HEK293 (cell line): ENCODE results near the gene C1GALT1C1.

Source experiments
- CTCF ChIA-PET: fragments of 350-600 bp; formaldehyde crosslinking; extraction: SDS; loops from one replicate; lab custom pipeline; 2021; ENCODE audit warnings: antibody characterized with exemption; lab: Yijun Ruan, JAX
- POLR2A ChIA-PET: fragments of 300-600 bp; formaldehyde crosslinking; extraction: SDS; loops from one replicate; lab custom pipeline; 2020; ENCODE audit warnings: antibody characterized with exemption, inconsistent platforms; lab: Yijun Ruan, JAX
- H3K27ac ChIP-seq: fragments of 200-500 bp; sonication (Bioruptor generic); 2 replicates; pipeline ENCODE4 v1.5.1; 2014; ENCODE audit warnings: low read depth, low read length, control low read depth, inconsistent platforms; ENCODE audit errors: extremely low read depth
- H3K36me3 ChIP-seq, 2 experiments: fragments of 200-500 bp in 1 of 2; sonication (Bioruptor generic) in 1 of 2; 1 replicate in 1 of 2; 2 replicates in 1 of 2; pipeline ENCODE4 v1.5.1; 2014 to 2017; ENCODE audit warnings: inconsistent platforms in 2 of 2, low read length in 2 of 2; ENCODE audit not compliant: control insufficient read depth in 2 of 2, insufficient read depth in 1 of 2
- H3K4me1 ChIP-seq: fragments of 200-500 bp; sonication (Bioruptor generic); 2 replicates; pipeline ENCODE4 v1.5.1; 2014; ENCODE audit warnings: mild to moderate bottlenecking, low read length, inconsistent platforms; ENCODE audit not compliant: control insufficient read depth, insufficient read depth
- H3K4me3 ChIP-seq: 2 replicates; pipeline ENCODE4 v1.5.1; 2011; ENCODE audit warnings: low read depth, mild to moderate bottlenecking, control low read depth, low read length, moderate library complexity
- H3K9me3 ChIP-seq: fragments of 200-500 bp; sonication (Bioruptor generic); 2 replicates; pipeline ENCODE4 v1.5.1; 2014; ENCODE audit warnings: low read depth, low read length, inconsistent platforms; ENCODE audit not compliant: control insufficient read depth, insufficient read depth
- HOXC10 ChIP-seq: sonication (generic); formaldehyde crosslinking; IDR thresholded peaks from 2 replicates; pipeline ENCODE4 v1.8.1; 2023; ENCODE audit warnings: mild to moderate bottlenecking, missing genetic modification reagents
- MEIS1 ChIP-seq: sonication (generic); formaldehyde crosslinking; IDR thresholded peaks from 2 replicates; pipeline ENCODE4 v1.8.1; 2022; ENCODE audit warnings: missing genetic modification reagents, mild to moderate bottlenecking, borderline replicate concordance
- ZBTB17 ChIP-seq: fragments of 450-650 bp; formaldehyde crosslinking; IDR thresholded peaks from 2 replicates; pipeline ENCODE4 v1.5.1; 2016; ENCODE audit warnings: missing biosample characterization, missing genetic modification characterization
- ZFHX2 ChIP-seq: fragments of 450-650 bp; formaldehyde crosslinking; conservative IDR thresholded peaks from 2 replicates; pipeline ENCODE4 v1.5.1; 2016; ENCODE audit warnings: missing biosample characterization, missing genetic modification characterization
- ZFP41 ChIP-seq: fragments of 450-650 bp; formaldehyde crosslinking; IDR thresholded peaks from 2 replicates; pipeline ENCODE4 v1.5.1; 2016; ENCODE audit warnings: missing biosample characterization, missing genetic modification characterization, borderline replicate concordance
- ZFP69B ChIP-seq: fragments of 450-650 bp; formaldehyde crosslinking; IDR thresholded peaks from 2 replicates; pipeline ENCODE4 v1.5.1; 2016; ENCODE audit warnings: missing biosample characterization, missing genetic modification characterization
- ZIC2 ChIP-seq: fragments of 450-650 bp; formaldehyde crosslinking; IDR thresholded peaks from 2 replicates; pipeline ENCODE4 v1.5.1; 2016; ENCODE audit warnings: missing biosample characterization, missing genetic modification characterization
- ZNF112 ChIP-seq: fragments of 450-650 bp; formaldehyde crosslinking; IDR thresholded peaks from 2 replicates; pipeline ENCODE4 v1.5.0; 2017; ENCODE audit warnings: missing biosample characterization, missing genetic modification characterization
- ZNF169 ChIP-seq: fragments of 450-650 bp; formaldehyde crosslinking; IDR thresholded peaks from 2 replicates; pipeline ENCODE4 v1.5.1; 2016; ENCODE audit warnings: missing biosample characterization, missing genetic modification characterization
- ZNF239 ChIP-seq: fragments of 450-650 bp; formaldehyde crosslinking; IDR thresholded peaks from 2 replicates; pipeline ENCODE4 v1.5.1; 2016; ENCODE audit warnings: missing biosample characterization, missing genetic modification characterization
- ZNF394 ChIP-seq: fragments of 450-650 bp; formaldehyde crosslinking; IDR thresholded peaks from 2 replicates; pipeline ENCODE4 v1.5.1; 2016; ENCODE audit warnings: missing biosample characterization, missing genetic modification characterization, mild to moderate bottlenecking, moderate library complexity, borderline replicate concordance
- ZNF624 ChIP-seq: fragments of 450-650 bp; formaldehyde crosslinking; IDR thresholded peaks from 2 replicates; pipeline ENCODE4 v1.5.1; 2017; ENCODE audit warnings: missing biosample characterization, missing genetic modification characterization
- ZNF626 ChIP-seq: fragments of 450-650 bp; sonication (Bioruptor Pico); formaldehyde crosslinking; IDR thresholded peaks from 2 replicates; pipeline ENCODE4 v1.5.1; 2018; ENCODE audit warnings: missing biosample characterization, missing genetic modification characterization, inconsistent platforms
- ZNF747 ChIP-seq: fragments of 450-650 bp; formaldehyde crosslinking; IDR thresholded peaks from 2 replicates; pipeline ENCODE4 v1.5.1; 2016; ENCODE audit warnings: missing biosample characterization, missing genetic modification characterization
- ZNF776 ChIP-seq: fragments of 450-650 bp; formaldehyde crosslinking; IDR thresholded peaks from 2 replicates; pipeline ENCODE4 v1.5.0; 2017; ENCODE audit warnings: missing biosample characterization, missing genetic modification characterization, borderline replicate concordance
- ZNF777 ChIP-seq: fragments of 450-650 bp; formaldehyde crosslinking; IDR thresholded peaks from 2 replicates; pipeline ENCODE4 v1.5.1; 2017; ENCODE audit warnings: missing biosample characterization, missing genetic modification characterization, borderline replicate concordance
- ZNF785 ChIP-seq: fragments of 450-650 bp; formaldehyde crosslinking; IDR thresholded peaks from 2 replicates; pipeline ENCODE4 v1.5.1; 2016; ENCODE audit warnings: missing biosample characterization, missing genetic modification characterization
- ZNF843 ChIP-seq: fragments of 450-650 bp; formaldehyde crosslinking; IDR thresholded peaks from 2 replicates; pipeline ENCODE4 v1.5.1; 2016; ENCODE audit warnings: missing biosample characterization, missing genetic modification characterization
- ZXDB ChIP-seq: fragments of 450-650 bp; formaldehyde crosslinking; IDR thresholded peaks from 2 replicates; pipeline ENCODE4 v1.5.1; 2016; ENCODE audit warnings: missing biosample characterization, missing genetic modification characterization
- TF ChIP-seq, protein P1 (sequence below): fragments of 450-650 bp; formaldehyde crosslinking; IDR thresholded peaks from 2 replicates; pipeline ENCODE4 v1.5.1; 2016; ENCODE audit warnings: missing biosample characterization, missing genetic modification characterization
- TF ChIP-seq, protein P2 (sequence below): fragments of 450-650 bp; formaldehyde crosslinking; IDR thresholded peaks from 2 replicates; pipeline ENCODE4 v1.5.1; 2016; ENCODE audit warnings: missing biosample characterization, missing genetic modification characterization
- TF ChIP-seq, protein P3 (sequence below): fragments of 450-650 bp; formaldehyde crosslinking; IDR thresholded peaks from 2 replicates; pipeline ENCODE4 v1.5.1; 2016; ENCODE audit warnings: missing biosample characterization, missing genetic modification characterization
- TF ChIP-seq, protein P4 (sequence below): fragments of 450-650 bp; formaldehyde crosslinking; IDR thresholded peaks from 2 replicates; pipeline ENCODE4 v1.5.1; 2016; ENCODE audit warnings: missing biosample characterization, missing genetic modification characterization
- TF ChIP-seq, protein P5 (sequence below): fragments of 450-650 bp; IDR thresholded peaks from 2 replicates; pipeline ENCODE4 v1.5.1; 2018; ENCODE audit warnings: missing biosample characterization, missing genetic modification characterization

C1GALT1C1 gene

DNA sequence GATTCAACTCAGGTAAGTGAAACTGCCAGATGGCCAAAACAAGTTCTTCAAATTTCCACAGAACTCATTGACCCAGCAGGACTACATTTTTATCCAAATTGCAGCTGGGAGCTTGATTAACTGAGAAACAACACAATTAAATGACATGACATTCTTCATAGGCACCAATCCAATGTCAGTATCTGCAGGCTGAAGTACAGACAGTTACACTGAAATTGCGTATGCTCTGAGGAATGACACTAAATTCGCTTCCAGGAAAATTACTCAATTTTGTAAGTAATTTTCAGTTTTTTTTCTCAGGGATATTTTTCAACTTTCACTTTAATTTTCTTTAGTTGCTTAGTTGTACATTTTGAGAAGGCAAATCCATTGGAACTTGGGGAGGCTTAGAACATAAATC lies 4.5 kb downstream of the C1GALT1C1 start (continued):
- no peak for TF ChIP-seq ZNF747 (tag by site-specific recombination)
- TF ChIP-seq, protein P1, sequence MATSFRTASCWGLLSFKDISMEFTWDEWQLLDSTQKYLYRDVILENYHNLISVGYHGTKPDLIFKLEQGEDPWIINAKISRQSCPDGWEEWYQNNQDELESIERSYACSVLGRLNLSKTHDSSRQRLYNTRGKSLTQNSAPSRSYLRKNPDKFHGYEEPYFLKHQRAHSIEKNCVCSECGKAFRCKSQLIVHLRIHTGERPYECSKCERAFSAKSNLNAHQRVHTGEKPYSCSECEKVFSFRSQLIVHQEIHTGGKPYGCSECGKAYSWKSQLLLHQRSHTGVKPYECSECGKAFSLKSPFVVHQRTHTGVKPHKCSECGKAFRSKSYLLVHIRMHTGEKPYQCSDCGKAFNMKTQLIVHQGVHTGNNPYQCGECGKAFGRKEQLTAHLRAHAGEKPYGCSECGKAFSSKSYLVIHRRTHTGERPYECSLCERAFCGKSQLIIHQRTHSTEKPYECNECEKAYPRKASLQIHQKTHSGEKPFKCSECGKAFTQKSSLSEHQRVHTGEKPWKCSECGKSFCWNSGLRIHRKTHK (tag by site-specific recombination) = no peak
- TF ChIP-seq ZNF776 (tag by site-specific recombination) = no peak
- TF ChIP-seq ZNF785 (tag by site-specific recombination) = no peak
- no peak for TF ChIP-seq MEIS1
- TF ChIP-seq ZXDB (tag by site-specific recombination) = no peak

DNA sequence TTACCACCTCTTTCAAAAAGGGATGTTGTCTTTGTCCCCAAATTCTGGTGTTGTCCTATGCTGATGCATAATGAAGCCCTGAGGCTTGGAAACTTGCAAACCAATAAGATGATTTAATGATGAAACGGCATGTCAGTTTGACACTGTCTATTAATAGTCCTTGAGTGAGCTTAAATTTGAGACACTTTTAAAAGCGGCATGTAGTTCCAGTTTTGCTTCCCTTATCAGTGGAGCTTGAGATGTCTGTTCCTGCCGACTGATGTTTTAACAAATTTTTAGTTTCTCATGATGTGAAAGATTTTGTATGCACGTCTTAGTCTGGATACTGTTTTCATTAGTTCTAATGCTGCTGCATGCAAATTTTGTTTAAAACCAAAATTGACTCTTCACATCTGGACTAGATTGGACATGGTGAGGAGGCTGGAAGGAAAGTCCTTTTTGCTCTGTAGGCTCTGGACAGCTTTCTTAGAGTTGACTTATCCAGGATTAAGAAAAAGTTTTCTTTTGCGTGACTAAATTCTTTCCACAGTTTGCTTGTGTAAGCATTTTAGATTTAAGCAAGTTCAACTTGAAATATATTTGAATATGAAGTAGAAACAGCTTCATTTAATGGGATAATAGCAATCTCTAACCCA lies 11.7 kb downstream of the C1GALT1C1 start:
- peaks cover 10 to 27% of the 10 kb centered on the region in 2 experiments for H3K36me3 ChIP-seq
- CTCF ChIA-PET = no interaction called here
- no peak for TF ChIP-seq ZBTB17
- TF ChIP-seq, protein P2, sequence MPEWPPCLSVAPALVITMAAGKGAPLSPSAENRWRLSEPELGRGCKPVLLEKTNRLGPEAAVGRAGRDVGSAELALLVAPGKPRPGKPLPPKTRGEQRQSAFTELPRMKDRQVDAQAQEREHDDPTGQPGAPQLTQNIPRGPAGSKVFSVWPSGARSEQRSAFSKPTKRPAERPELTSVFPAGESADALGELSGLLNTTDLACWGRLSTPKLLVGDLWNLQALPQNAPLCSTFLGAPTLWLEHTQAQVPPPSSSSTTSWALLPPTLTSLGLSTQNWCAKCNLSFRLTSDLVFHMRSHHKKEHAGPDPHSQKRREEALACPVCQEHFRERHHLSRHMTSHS (tag by site-specific recombination) = no peak
- TF ChIP-seq ZFHX2 (tag by site-specific recombination) = no peak
- TF ChIP-seq ZNF112 (tag by site-specific recombination) = no peak
- TF ChIP-seq, protein P3, sequence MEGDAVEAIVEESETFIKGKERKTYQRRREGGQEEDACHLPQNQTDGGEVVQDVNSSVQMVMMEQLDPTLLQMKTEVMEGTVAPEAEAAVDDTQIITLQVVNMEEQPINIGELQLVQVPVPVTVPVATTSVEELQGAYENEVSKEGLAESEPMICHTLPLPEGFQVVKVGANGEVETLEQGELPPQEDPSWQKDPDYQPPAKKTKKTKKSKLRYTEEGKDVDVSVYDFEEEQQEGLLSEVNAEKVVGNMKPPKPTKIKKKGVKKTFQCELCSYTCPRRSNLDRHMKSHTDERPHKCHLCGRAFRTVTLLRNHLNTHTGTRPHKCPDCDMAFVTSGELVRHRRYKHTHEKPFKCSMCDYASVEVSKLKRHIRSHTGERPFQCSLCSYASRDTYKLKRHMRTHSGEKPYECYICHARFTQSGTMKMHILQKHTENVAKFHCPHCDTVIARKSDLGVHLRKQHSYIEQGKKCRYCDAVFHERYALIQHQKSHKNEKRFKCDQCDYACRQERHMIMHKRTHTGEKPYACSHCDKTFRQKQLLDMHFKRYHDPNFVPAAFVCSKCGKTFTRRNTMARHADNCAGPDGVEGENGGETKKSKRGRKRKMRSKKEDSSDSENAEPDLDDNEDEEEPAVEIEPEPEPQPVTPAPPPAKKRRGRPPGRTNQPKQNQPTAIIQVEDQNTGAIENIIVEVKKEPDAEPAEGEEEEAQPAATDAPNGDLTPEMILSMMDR (tag by site-specific recombination) = no peak
- TF ChIP-seq HOXC10 (CRISPR knock-in tag) = no peak
- TF ChIP-seq, all 188 proteins: peak for 0
- no peak overlapping the region for H3K27ac ChIP-seq
- H3K4me1 ChIP-seq = no peaks in the 10 kb centered on the region
- POLR2A ChIA-PET = no interaction called here
- no peak overlapping the region for H3K4me3 ChIP-seq
- no peaks in the 10 kb centered on the region for H3K9me3 ChIP-seq

GRCh38 chrX:120614816-120615215 lies 15.0 kb downstream of the C1GALT1C1 start:
- CTCF ChIA-PET = no interaction called here
- Histone ChIP-seq H3K9me3 (no peaks in the 10 kb centered on the region), H3K27ac (no peak overlapping the region), H3K36me3 (peaks cover 19 to 46% of the 10 kb centered on the region in 2 experiments), H3K4me1 (no peaks in the 10 kb centered on the region), H3K4me3 (no peak overlapping the region)
- TF ChIP-seq ZNF777 (no peak), ZFP41 (no peak), ZNF169 (tag by site-specific recombination) (no peak), ZNF624 (tag by site-specific recombination) (no peak), ZFP69B (tag by site-specific recombination) (no peak), ZNF394 (no peak), ZNF239 (no peak), ZNF843 (tag by site-specific recombination) (no peak), ZIC2 (no peak), ZNF626 (tag by site-specific recombination) (no peak)
- TF ChIP-seq, protein P4, sequence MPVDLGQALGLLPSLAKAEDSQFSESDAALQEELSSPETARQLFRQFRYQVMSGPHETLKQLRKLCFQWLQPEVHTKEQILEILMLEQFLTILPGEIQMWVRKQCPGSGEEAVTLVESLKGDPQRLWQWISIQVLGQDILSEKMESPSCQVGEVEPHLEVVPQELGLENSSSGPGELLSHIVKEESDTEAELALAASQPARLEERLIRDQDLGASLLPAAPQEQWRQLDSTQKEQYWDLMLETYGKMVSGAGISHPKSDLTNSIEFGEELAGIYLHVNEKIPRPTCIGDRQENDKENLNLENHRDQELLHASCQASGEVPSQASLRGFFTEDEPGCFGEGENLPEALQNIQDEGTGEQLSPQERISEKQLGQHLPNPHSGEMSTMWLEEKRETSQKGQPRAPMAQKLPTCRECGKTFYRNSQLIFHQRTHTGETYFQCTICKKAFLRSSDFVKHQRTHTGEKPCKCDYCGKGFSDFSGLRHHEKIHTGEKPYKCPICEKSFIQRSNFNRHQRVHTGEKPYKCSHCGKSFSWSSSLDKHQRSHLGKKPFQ = no peak
- TF ChIP-seq, protein P2 (tag by site-specific recombination) = no peak
- TF ChIP-seq, protein P5, sequence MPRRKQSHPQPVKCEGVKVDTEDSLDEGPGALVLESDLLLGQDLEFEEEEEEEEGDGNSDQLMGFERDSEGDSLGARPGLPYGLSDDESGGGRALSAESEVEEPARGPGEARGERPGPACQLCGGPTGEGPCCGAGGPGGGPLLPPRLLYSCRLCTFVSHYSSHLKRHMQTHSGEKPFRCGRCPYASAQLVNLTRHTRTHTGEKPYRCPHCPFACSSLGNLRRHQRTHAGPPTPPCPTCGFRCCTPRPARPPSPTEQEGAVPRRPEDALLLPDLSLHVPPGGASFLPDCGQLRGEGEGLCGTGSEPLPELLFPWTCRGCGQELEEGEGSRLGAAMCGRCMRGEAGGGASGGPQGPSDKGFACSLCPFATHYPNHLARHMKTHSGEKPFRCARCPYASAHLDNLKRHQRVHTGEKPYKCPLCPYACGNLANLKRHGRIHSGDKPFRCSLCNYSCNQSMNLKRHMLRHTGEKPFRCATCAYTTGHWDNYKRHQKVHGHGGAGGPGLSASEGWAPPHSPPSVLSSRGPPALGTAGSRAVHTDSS (tag by site-specific recombination) = no peak
- POLR2A ChIA-PET = no interaction called here
